ENCODE measurements around the gene RFX4.

DNA sequence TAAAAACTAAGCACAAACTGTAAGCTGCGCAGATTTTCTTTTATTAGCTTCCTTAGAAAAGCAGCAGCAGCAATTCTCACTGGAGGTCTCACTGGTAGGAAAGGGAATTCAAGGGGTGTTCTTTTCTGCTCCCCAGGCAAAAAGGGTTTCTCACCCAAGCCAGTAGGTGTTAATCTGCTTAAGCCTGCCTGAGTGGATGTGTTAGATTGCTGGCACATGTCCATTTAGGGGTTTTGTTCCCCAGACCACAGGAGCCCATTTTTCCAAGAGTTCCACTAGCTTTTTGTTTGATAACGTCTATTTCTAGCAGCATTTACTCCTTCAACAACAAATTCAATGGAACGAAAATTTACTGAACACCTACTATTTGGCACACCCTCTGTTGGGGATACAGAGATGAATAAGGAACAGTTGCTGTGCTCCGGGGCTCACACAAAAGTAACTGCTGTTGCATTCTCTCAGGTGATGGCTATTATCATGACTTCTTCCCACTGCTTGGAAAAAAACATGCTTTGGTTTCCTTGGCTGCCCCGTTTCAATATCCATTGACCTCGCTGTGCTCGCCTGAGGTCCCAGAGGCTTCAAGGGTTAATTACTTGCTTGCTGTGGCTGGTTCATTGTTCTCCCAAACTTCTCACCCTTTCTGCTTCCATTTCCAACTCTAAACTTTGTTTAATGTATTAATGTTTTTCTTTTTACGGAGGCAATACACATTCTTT is 160.6 kb downstream of the RFX4 start:
- TF ChIP-seq POLR2A (IDR thresholded peaks at IDR 0.05; ENCODE audit: low read length) (no peak), ZFP36 (IDR thresholded peaks at IDR 0.05; ENCODE audit: borderline replicate concordance, partially characterized antibody) (no peak), TFCP2L1 (CRISPR knock-in tag; IDR thresholded peaks at IDR 0.05) (no peak), RFX5 (IDR thresholded peaks at IDR 0.05) (no peak), BHLHE40 (IDR thresholded peaks at IDR 0.05; ENCODE audit: low read depth, low read length) (no peak), KDM5A (IDR thresholded peaks at IDR 0.05) (no peak), HOXB5 (CRISPR knock-in tag; IDR thresholded peaks at IDR 0.05) (no peak), MAZ (IDR thresholded peaks at IDR 0.05; ENCODE audit: borderline replicate concordance, low read depth, low read length) (no peak), EP300 (IDR thresholded peaks at IDR 0.05) (no peak)
- TF ChIP-seq, protein P1, sequence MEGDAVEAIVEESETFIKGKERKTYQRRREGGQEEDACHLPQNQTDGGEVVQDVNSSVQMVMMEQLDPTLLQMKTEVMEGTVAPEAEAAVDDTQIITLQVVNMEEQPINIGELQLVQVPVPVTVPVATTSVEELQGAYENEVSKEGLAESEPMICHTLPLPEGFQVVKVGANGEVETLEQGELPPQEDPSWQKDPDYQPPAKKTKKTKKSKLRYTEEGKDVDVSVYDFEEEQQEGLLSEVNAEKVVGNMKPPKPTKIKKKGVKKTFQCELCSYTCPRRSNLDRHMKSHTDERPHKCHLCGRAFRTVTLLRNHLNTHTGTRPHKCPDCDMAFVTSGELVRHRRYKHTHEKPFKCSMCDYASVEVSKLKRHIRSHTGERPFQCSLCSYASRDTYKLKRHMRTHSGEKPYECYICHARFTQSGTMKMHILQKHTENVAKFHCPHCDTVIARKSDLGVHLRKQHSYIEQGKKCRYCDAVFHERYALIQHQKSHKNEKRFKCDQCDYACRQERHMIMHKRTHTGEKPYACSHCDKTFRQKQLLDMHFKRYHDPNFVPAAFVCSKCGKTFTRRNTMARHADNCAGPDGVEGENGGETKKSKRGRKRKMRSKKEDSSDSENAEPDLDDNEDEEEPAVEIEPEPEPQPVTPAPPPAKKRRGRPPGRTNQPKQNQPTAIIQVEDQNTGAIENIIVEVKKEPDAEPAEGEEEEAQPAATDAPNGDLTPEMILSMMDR (IDR thresholded peaks at IDR 0.05) = no peak
- TF ChIP-seq, protein P2, sequence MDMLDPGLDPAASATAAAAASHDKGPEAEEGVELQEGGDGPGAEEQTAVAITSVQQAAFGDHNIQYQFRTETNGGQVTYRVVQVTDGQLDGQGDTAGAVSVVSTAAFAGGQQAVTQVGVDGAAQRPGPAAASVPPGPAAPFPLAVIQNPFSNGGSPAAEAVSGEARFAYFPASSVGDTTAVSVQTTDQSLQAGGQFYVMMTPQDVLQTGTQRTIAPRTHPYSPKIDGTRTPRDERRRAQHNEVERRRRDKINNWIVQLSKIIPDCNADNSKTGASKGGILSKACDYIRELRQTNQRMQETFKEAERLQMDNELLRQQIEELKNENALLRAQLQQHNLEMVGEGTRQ (IDR thresholded peaks at IDR 0.05) = no peak
- TF ChIP-seq, protein P3, sequence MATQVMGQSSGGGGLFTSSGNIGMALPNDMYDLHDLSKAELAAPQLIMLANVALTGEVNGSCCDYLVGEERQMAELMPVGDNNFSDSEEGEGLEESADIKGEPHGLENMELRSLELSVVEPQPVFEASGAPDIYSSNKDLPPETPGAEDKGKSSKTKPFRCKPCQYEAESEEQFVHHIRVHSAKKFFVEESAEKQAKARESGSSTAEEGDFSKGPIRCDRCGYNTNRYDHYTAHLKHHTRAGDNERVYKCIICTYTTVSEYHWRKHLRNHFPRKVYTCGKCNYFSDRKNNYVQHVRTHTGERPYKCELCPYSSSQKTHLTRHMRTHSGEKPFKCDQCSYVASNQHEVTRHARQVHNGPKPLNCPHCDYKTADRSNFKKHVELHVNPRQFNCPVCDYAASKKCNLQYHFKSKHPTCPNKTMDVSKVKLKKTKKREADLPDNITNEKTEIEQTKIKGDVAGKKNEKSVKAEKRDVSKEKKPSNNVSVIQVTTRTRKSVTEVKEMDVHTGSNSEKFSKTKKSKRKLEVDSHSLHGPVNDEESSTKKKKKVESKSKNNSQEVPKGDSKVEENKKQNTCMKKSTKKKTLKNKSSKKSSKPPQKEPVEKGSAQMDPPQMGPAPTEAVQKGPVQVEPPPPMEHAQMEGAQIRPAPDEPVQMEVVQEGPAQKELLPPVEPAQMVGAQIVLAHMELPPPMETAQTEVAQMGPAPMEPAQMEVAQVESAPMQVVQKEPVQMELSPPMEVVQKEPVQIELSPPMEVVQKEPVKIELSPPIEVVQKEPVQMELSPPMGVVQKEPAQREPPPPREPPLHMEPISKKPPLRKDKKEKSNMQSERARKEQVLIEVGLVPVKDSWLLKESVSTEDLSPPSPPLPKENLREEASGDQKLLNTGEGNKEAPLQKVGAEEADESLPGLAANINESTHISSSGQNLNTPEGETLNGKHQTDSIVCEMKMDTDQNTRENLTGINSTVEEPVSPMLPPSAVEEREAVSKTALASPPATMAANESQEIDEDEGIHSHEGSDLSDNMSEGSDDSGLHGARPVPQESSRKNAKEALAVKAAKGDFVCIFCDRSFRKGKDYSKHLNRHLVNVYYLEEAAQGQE (IDR thresholded peaks at IDR 0.05) = no peak

Measured in A549 (cell line).